MM.1S (cell line): ENCODE data around the gene INPP4B.

ENCODE experiments used
- DNase-seq: peaks from one replicate; pipeline ENCODE4 v3.0.0-alpha.2; 2015
- H2AFZ ChIP-seq: fragments of 300-600 bp; sonication (generic); 2 replicates; pipeline ENCODE4 v1.6.0; 2016; ENCODE audit warnings: antibody characterized with exemption, low read length
- H3F3A ChIP-seq: fragments of 300-600 bp; sonication (generic); 2 replicates; pipeline ENCODE4 v1.6.1; 2016; ENCODE audit warnings: mild to moderate bottlenecking, antibody characterized with exemption, low read length, moderate library complexity, mixed read lengths; ENCODE audit not compliant: insufficient read depth
- H3K27ac ChIP-seq: fragments of 300-600 bp; sonication (generic); 2 replicates; pipeline ENCODE4 v1.5.1; 2016; ENCODE audit warnings: mild to moderate bottlenecking, low read length
- H3K27me3 ChIP-seq: fragments of 300-600 bp; sonication (generic); replicated peaks from 2 replicates; pipeline ENCODE4 v1.6.0; 2016; ENCODE audit warnings: low read length; ENCODE audit not compliant: insufficient read depth
- H3K36me3 ChIP-seq: fragments of 300-600 bp; sonication (generic); replicated peaks from 2 replicates; pipeline ENCODE4 v1.6.1; 2016; ENCODE audit warnings: mild to moderate bottlenecking, low read length, mixed read lengths; ENCODE audit not compliant: insufficient read depth
- H3K4me1 ChIP-seq: fragments of 300-600 bp; sonication (generic); 2 replicates; pipeline ENCODE4 v1.6.1; 2016; ENCODE audit warnings: low read length, mixed read lengths
- H3K4me2 ChIP-seq: fragments of 300-600 bp; sonication (generic); 2 replicates; pipeline ENCODE4 v1.6.0; 2016; ENCODE audit warnings: low read depth, low read length
- H3K4me3 ChIP-seq: fragments of 300-600 bp; sonication (generic); 2 replicates; pipeline ENCODE4 v1.5.1; 2016; ENCODE audit warnings: low read length, mixed read lengths
- H3K79me2 ChIP-seq: fragments of 300-600 bp; sonication (generic); 2 replicates; pipeline ENCODE4 v1.6.1; 2016; ENCODE audit warnings: mixed run types, low read length, mixed read lengths
- H3K9ac ChIP-seq: fragments of 300-600 bp; sonication (generic); 2 replicates; pipeline ENCODE4 v1.6.1; 2016; ENCODE audit warnings: low read length, mixed read lengths
- H3K9me2 ChIP-seq: fragments of 300-600 bp; sonication (generic); replicated peaks from 2 replicates; pipeline ENCODE4 v1.6.1; 2016; ENCODE audit warnings: mild to moderate bottlenecking, low read length, mixed read lengths; ENCODE audit not compliant: insufficient read depth
- H3K9me3 ChIP-seq: fragments of 300-600 bp; sonication (generic); replicated peaks from 2 replicates; pipeline ENCODE4 v1.6.1; 2016; ENCODE audit warnings: mild to moderate bottlenecking, low read length, mixed read lengths; ENCODE audit not compliant: insufficient read depth
- H4K20me1 ChIP-seq: fragments of 300-600 bp; sonication (generic); 2 replicates; pipeline ENCODE4 v1.6.1; 2016; ENCODE audit warnings: mild to moderate bottlenecking, low read length, moderate library complexity, mixed read lengths; ENCODE audit not compliant: insufficient read depth
- CTCF ChIP-seq: fragments of 300-600 bp; sonication (generic); IDR thresholded peaks from 2 replicates; pipeline ENCODE4 v1.5.1; 2016; ENCODE audit warnings: antibody characterized with exemption, low read length, mixed read lengths
- EZH2 ChIP-seq: fragments of 300-600 bp; sonication (generic); optimal IDR thresholded peaks from 2 replicates; pipeline ENCODE3; 2017; ENCODE audit warnings: low read depth, mild to moderate bottlenecking, antibody characterized with exemption, low read length, mixed read lengths
- EZH2phosphoT487 ChIP-seq: fragments of 300-600 bp; sonication (generic); IDR thresholded peaks from 2 replicates; pipeline ENCODE4 v1.6.1; 2018; ENCODE audit warnings: antibody characterized with exemption, low read length

Gene INPP4B

GRCh38 chr4:142544039-142544438 lies 302.1 kb downstream of the INPP4B start:
- no peaks in the 10 kb centered on the region for H3K79me2 ChIP-seq
- DNase-seq, result no peak
- no peak overlapping the region for H2AFZ ChIP-seq
- H3K9me2 ChIP-seq, result no peaks in the 10 kb centered on the region
- H4K20me1 ChIP-seq, result no peaks in the 10 kb centered on the region
- H3K9ac ChIP-seq, result no peak overlapping the region
- H3K27me3 ChIP-seq, result no peaks in the 10 kb centered on the region
- H3K9me3 ChIP-seq, result no peaks in the 10 kb centered on the region
- no peaks in the 10 kb centered on the region for H3K4me1 ChIP-seq
- no peaks in the 10 kb centered on the region for H3F3A ChIP-seq
- H3K27ac ChIP-seq, result no peak overlapping the region
- TF ChIP-seq CTCF (no peak), EZH2phosphoT487 (no peak), EZH2 (no peak)
- H3K4me3 ChIP-seq, result no peak overlapping the region
- H3K36me3 ChIP-seq, result no peaks in the 10 kb centered on the region
- H3K4me2 ChIP-seq, result no peak overlapping the region

GRCh38 chr4:142540483-142540804 lies 305.7 kb downstream of the INPP4B start:
- no peak for DNase-seq
- TF ChIP-seq EZH2, result no peak
- TF ChIP-seq EZH2phosphoT487, result no peak
- no peaks in the 10 kb centered on the region for H3F3A ChIP-seq
- H3K9me2 ChIP-seq, result no peaks in the 10 kb centered on the region
- H3K4me1 ChIP-seq, result 0 out of 2 replicates have a peak, but pooled peaks cover 4% of the 10 kb centered on the region
- H3K27me3 ChIP-seq, result no peaks in the 10 kb centered on the region
- H3K9ac ChIP-seq, result no peak overlapping the region
- no peaks in the 10 kb centered on the region for H3K9me3 ChIP-seq
- no peaks in the 10 kb centered on the region for H3K79me2 ChIP-seq
- H3K4me2 ChIP-seq, result no peak overlapping the region
- H4K20me1 ChIP-seq, result no peaks in the 10 kb centered on the region
- no peak overlapping the region for H3K27ac ChIP-seq
- no peak overlapping the region for H3K4me3 ChIP-seq
- H2AFZ ChIP-seq, result no peak overlapping the region
- H3K36me3 ChIP-seq, result no peaks in the 10 kb centered on the region

GRCh38 chr4:142539796-142540482 lies 306.2 kb downstream of the INPP4B start:
- H3K36me3 ChIP-seq, result no peaks in the 10 kb centered on the region
- no peak overlapping the region for H2AFZ ChIP-seq
- H3K4me1 ChIP-seq, result 0 out of 2 replicates have a peak, but pooled peaks cover 4% of the 10 kb centered on the region
- no peaks in the 10 kb centered on the region for H3K79me2 ChIP-seq
- no peak overlapping the region for H3K4me3 ChIP-seq
- no peak overlapping the region for H3K9ac ChIP-seq
- no peak overlapping the region for H3K4me2 ChIP-seq
- H3F3A ChIP-seq, result no peaks in the 10 kb centered on the region
- H3K9me3 ChIP-seq, result no peaks in the 10 kb centered on the region
- DNase-seq, result no peak
- no peak overlapping the region for H3K27ac ChIP-seq
- no peaks in the 10 kb centered on the region for H4K20me1 ChIP-seq
- TF ChIP-seq EZH2 (no peak), CTCF (no peak), EZH2phosphoT487 (no peak)
- H3K9me2 ChIP-seq, result no peaks in the 10 kb centered on the region
- H3K27me3 ChIP-seq, result no peaks in the 10 kb centered on the region

- 0 out of 2 replicates have a peak, but pooled peaks cover 4% of the 10 kb centered on the region for H3K4me1 ChIP-seq
- DNase-seq, result no peak
- no peak overlapping the region for H3K4me2 ChIP-seq
- TF ChIP-seq EZH2 (no peak), CTCF (no peak), EZH2phosphoT487 (no peak)
- H4K20me1 ChIP-seq, result no peaks in the 10 kb centered on the region
- no peak overlapping the region for H2AFZ ChIP-seq
- H3K9me3 ChIP-seq, result no peaks in the 10 kb centered on the region
- no peaks in the 10 kb centered on the region for H3K79me2 ChIP-seq
- H3K27ac ChIP-seq, result no peak overlapping the region
- H3K27me3 ChIP-seq, result no peaks in the 10 kb centered on the region
- H3K9me2 ChIP-seq, result no peaks in the 10 kb centered on the region
- no peaks in the 10 kb centered on the region for H3F3A ChIP-seq
- H3K4me3 ChIP-seq, result no peak overlapping the region
- no peaks in the 10 kb centered on the region for H3K36me3 ChIP-seq
- H3K9ac ChIP-seq, result no peak overlapping the region
Observed at GRCh38 chr4:142535009-142535408, 311.1 kb downstream of the INPP4B start.
